CD4-positive, alpha-beta T cell (primary cell): ENCODE data around the gene AP1G1. TPM values are rescaled to one million over a fixed set of nuclear protein-coding genes. Genes with fewer than 3 reads are reported as not detected.

ENCODE experiments used
- ATAC-seq: fragments of 200-7000 bp; cut with Tn5 transposase; one replicate; pipeline ENCODE4 v1.10.0; 2022; ENCODE audit warnings: mild to moderate bottlenecking; ENCODE audit not compliant: poor library complexity
- CTCF ChIA-PET: fragments of 350-600 bp; sonication (Branson Sonifier 250); formaldehyde crosslinking; loops from one replicate; lab custom pipeline; 2021; ENCODE audit warnings: antibody characterized with exemption, inconsistent platforms; lab: Charles Lee
- POLR2A ChIA-PET: fragments of 350-600 bp; sonication (Branson Sonifier 250); formaldehyde crosslinking; loops from one replicate; lab custom pipeline; 2021; ENCODE audit warnings: antibody characterized with exemption, inconsistent platforms; lab: Charles Lee
- DNase-seq, 14 experiments: peaks; one replicate each; pipeline ENCODE4 v3.0.0-alpha.2; 2013 to 2020; ENCODE audit warnings: mixed read lengths in 2 of 14
- H3K27ac ChIP-seq, 2 donors: one replicate each; pipeline versions ENCODE4 v1.5.1 to v1.7.0; 2013; ENCODE audit warnings: low read length in 2 of 2, low read depth in 1 of 2, mild to moderate bottlenecking in 1 of 2
- H3K27me3 ChIP-seq, 2 experiments: 1 replicate in 1 of 2; 2 replicates in 1 of 2; pipeline versions ENCODE4 v1.6.1 to v1.7.0; 2013; ENCODE audit warnings: low read length in 2 of 2, control low read depth in 1 of 2, mild to moderate bottlenecking in 1 of 2, moderate library complexity in 1 of 2; ENCODE audit not compliant: insufficient read depth in 2 of 2, control insufficient read depth in 1 of 2
- H3K36me3 ChIP-seq: one replicate; pipeline ENCODE4 v1.6.1; 2013; ENCODE audit warnings: low read length, control low read depth; ENCODE audit not compliant: insufficient read depth
- H3K4me1 ChIP-seq: one replicate; pipeline ENCODE4 v1.6.1; 2013; ENCODE audit warnings: low read length, control low read depth; ENCODE audit not compliant: insufficient read depth
- H3K4me3 ChIP-seq: one replicate; pipeline ENCODE4 v1.5.1; 2013; ENCODE audit warnings: mild to moderate bottlenecking, low read length, moderate library complexity
- H3K9me3 ChIP-seq, 2 experiments: 1 replicate in 1 of 2; 2 replicates in 1 of 2; pipeline versions ENCODE4 v1.6.1 to v1.7.0; 2013; ENCODE audit warnings: low read length in 2 of 2, mild to moderate bottlenecking in 2 of 2, control low read depth in 1 of 2, moderate library complexity in 1 of 2; ENCODE audit not compliant: control insufficient read depth in 1 of 2, insufficient read depth in 1 of 2
- H3K27ac Mint-ChIP-seq: one replicate; pipeline ENCODE4 v1.8.0; 2020; ENCODE audit warnings: mixed read lengths
- H3K27me3 Mint-ChIP-seq: one replicate; pipeline ENCODE4 v1.8.0; 2021; ENCODE audit warnings: mixed read lengths
- H3K36me3 Mint-ChIP-seq: one replicate; pipeline ENCODE4 v1.8.0; 2021; ENCODE audit warnings: low read depth, mixed read lengths
- H3K4me1 Mint-ChIP-seq: one replicate; pipeline ENCODE4 v1.8.0; 2021; ENCODE audit warnings: low read depth, mixed read lengths
- H3K4me3 Mint-ChIP-seq: one replicate; pipeline ENCODE4 v1.8.0; 2020; ENCODE audit warnings: mild to moderate bottlenecking, mixed read lengths
- H3K9me3 Mint-ChIP-seq: one replicate; pipeline ENCODE4 v1.8.0; 2020; ENCODE audit warnings: mixed read lengths
- intact Hi-C, 2 experiments: fragments of 100-400 bp; cut with DNase I in 1 of 2; cut with micrococcal nuclease in 1 of 2; formaldehyde crosslinking; loops; one replicate each; pipeline versions ENCODE4 v1.15.1 to v1.9.0; 2023 to 2025; cut with DNase I, micrococcal nuclease
- total RNA-seq, 174 experiments: library from RNA in 2 of 174; stranded (reverse) in 2 of 174; gene quantifications; one replicate each; pipeline ENCODE4 v1.2.3 and lab custom pipeline; 2021 to 2026
- TF ChIP-seq, protein P1 (sequence below): fragments of 200-600 bp; IDR thresholded peaks from one replicate; pipeline ENCODE4 v1.8.0; 2022; ENCODE audit warnings: antibody characterized with exemption, mild to moderate bottlenecking

AP1G1 gene
- total RNA-seq, 2 experiments from 2014 or later, result 171 to 175 TPM

DNA sequence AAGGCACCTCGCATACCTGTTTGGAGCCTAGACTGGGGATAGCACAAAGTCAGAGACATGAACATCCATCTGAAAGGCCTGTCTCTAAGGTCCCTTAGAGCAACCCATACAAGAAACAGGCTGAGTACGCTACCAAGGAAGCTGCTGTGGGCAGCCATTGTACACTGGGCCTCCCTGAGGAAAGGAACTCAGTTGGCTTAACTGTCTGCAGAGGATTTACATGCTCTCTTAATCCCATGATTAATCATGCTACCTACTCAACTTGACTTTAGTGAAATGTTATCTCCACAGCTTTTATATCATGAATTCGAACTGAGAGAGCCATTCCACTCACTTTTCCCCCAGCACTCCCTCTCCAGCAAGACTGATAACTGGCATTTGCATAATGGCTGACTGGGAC lies 110.1 kb downstream of the AP1G1 start:
- Mint-ChIP-seq H3K4me3 (no peak overlapping the region), H3K4me1 (peaks cover 5% of the 10 kb centered on the region), H3K27me3 (no peaks in the 10 kb centered on the region), H3K9me3 (no peaks in the 10 kb centered on the region), H3K27ac (no peak overlapping the region), H3K36me3 (peaks cover 28% of the 10 kb centered on the region)
- TF ChIP-seq, protein P1, sequence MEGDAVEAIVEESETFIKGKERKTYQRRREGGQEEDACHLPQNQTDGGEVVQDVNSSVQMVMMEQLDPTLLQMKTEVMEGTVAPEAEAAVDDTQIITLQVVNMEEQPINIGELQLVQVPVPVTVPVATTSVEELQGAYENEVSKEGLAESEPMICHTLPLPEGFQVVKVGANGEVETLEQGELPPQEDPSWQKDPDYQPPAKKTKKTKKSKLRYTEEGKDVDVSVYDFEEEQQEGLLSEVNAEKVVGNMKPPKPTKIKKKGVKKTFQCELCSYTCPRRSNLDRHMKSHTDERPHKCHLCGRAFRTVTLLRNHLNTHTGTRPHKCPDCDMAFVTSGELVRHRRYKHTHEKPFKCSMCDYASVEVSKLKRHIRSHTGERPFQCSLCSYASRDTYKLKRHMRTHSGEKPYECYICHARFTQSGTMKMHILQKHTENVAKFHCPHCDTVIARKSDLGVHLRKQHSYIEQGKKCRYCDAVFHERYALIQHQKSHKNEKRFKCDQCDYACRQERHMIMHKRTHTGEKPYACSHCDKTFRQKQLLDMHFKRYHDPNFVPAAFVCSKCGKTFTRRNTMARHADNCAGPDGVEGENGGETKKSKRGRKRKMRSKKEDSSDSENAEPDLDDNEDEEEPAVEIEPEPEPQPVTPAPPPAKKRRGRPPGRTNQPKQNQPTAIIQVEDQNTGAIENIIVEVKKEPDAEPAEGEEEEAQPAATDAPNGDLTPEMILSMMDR, result no peak
- POLR2A ChIA-PET, result no interaction called here
- Histone ChIP-seq H3K4me1 (no peaks in the 10 kb centered on the region), H3K9me3 (no peaks in the 10 kb centered on the region), H3K27ac (no peak overlapping the region), H3K27me3 (no peaks in the 10 kb centered on the region), H3K36me3 (peaks cover 5% of the 10 kb centered on the region), H3K4me3 (no peak overlapping the region)
- no peak for ATAC-seq
- CTCF ChIA-PET, result no interaction called here
- intact Hi-C loops, result no loop called here
- no peak for DNase-seq

DNA sequence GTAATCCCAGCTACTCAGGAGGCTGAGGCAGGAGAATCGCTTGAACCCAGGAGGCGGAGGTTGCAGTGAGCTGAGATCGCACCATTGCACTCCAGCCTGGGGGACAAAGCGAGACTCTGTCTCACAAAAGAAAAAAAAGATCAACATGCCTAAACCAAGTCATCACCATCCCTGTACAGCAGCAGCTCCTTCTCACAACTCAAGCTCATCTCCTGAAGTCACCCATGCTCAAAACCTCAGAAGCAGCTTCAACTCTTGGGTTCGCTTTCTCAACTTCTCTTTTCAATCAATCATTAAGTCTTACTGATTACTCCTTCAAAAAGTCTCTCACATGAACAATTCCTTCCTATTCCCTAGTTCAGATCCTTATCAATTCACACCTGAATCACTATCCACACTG lies 115.5 kb downstream of the AP1G1 start:
- Histone ChIP-seq H3K27me3 (no peaks in the 10 kb centered on the region), H3K4me1 (no peaks in the 10 kb centered on the region), H3K9me3 (no peaks in the 10 kb centered on the region), H3K36me3 (peaks cover 16% of the 10 kb centered on the region), H3K27ac (no peak overlapping the region), H3K4me3 (no peak overlapping the region)
- CTCF ChIA-PET, result no interaction called here
- ATAC-seq (no peak), DNase-seq (no peak)
- H3K4me3 Mint-ChIP-seq, result no peak overlapping the region
- no peaks in the 10 kb centered on the region for H3K27me3 Mint-ChIP-seq
- peaks cover 35% of the 10 kb centered on the region for H3K36me3 Mint-ChIP-seq
- H3K27ac Mint-ChIP-seq, result no peak overlapping the region
- TF ChIP-seq, protein P1, result no peak
- intact Hi-C loops, result no loop called here
- H3K9me3 Mint-ChIP-seq, result no peaks in the 10 kb centered on the region
- POLR2A ChIA-PET, result no interaction called here
- H3K4me1 Mint-ChIP-seq, result peaks cover 5% of the 10 kb centered on the region

DNA sequence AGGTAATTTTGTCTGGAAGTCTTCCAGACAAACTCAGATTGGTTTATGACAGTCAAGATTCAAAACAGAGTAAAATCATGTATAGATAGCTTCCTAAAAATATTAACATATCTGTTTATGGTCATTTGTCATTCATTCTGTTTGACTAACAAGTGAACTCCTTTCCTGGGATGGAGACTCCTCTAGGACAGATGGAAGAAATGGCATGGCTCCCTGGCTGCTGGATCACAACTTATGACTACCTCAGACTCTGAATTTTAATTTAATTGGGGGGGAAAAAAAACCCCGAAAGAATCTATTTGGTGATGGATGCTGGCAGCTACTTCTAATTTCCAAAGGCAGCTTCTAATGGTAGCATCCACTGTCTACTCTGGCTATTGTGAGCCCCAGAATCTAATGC lies 118.7 kb downstream of the AP1G1 start:
- Histone ChIP-seq H3K27me3 (no peaks in the 10 kb centered on the region), H3K9me3 (no peaks in the 10 kb centered on the region), H3K27ac (no peak overlapping the region), H3K4me1 (no peaks in the 10 kb centered on the region), H3K36me3 (peaks cover 19% of the 10 kb centered on the region), H3K4me3 (no peak overlapping the region)
- Mint-ChIP-seq H3K27ac (no peak overlapping the region), H3K4me3 (no peak overlapping the region), H3K4me1 (no peaks in the 10 kb centered on the region), H3K9me3 (no peaks in the 10 kb centered on the region), H3K36me3 (peaks cover 61% of the 10 kb centered on the region), H3K27me3 (no peaks in the 10 kb centered on the region)
- POLR2A ChIA-PET, result no interaction called here
- DNase-seq (no peak), ATAC-seq (no peak)
- TF ChIP-seq, protein P1, result no peak
- CTCF ChIA-PET, result interaction anchor here (1.4 kb wide), 1 partner anchor 79 kb away, joined by 4 read pairs; no protein-coding TSS in a partner anchor
- intact Hi-C loops, result no loop called here
